ENCODE data around the gene SPATS2L.
A peak's percentile ranks its signal among the peaks of the same experiment; 100 is the strongest.

The SPATS2L gene

DNA sequence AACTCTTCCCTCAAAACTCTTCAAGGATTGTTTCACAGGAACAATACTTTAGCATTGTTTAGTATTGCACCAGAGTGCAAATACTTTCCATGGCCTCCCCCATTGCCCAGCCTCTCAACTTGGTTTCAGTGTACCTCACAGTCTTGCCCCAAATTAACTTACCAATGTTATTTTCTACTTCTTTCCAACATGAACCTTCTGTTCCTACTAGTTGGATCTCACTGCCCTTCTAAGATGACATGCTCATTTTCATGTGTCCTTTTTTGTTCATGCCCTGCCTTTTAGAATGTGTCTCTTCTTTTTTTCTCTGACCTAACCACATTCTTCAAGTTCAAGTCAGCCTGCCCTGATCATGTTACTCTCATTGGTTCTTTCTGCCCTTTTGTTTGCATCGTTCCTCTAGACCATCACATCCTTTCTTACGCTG is 4.1 kb downstream of the SPATS2L start:
- H3K23ac ChIP-seq (ENCODE audit: low read length) = no peak overlapping the region
- H2AK5ac ChIP-seq (ENCODE audit: low read length) = no peak overlapping the region
- H3K27ac ChIP-seq (ENCODE audit: low read depth, low read length) = peak overlapping the region; percentile 30
- H3K18ac ChIP-seq (ENCODE audit: low read length) = peak overlapping the region; percentile 0
- H3K4ac ChIP-seq (ENCODE audit: low read depth, low read length) = no peak overlapping the region
- peaks cover 88% of the 10 kb centered on the region for H3K79me2 ChIP-seq (ENCODE audit: control insufficient read depth, insufficient read depth, low read length)
- H3K79me1 ChIP-seq (ENCODE audit: low read length) = peaks cover 3% of the 10 kb centered on the region
- DNase-seq = peak; percentile 76
- no peak overlapping the region for H2BK120ac ChIP-seq (ENCODE audit: low read depth, low read length)
- peak overlapping the region; percentile 2 for H3K9ac ChIP-seq (ENCODE audit: low read length)
- no peaks in the 10 kb centered on the region for H3K27me3 ChIP-seq (ENCODE audit: insufficient read depth, low read length, poor library complexity)
- no peak overlapping the region for H2BK5ac ChIP-seq (ENCODE audit: low read length)
- no peak overlapping the region for H2BK15ac ChIP-seq (replicated peaks; ENCODE audit: low read depth)
- H3K36me3 ChIP-seq (ENCODE audit: control insufficient read depth, insufficient read depth, low read length) = no peaks in the 10 kb centered on the region
- peaks cover 25% of the 10 kb centered on the region for H3K4me1 ChIP-seq (ENCODE audit: control insufficient read depth, low read depth, low read length)
- peak overlapping the region; percentile 20 for H3K4me2 ChIP-seq (ENCODE audit: low read length)
- H4K5ac ChIP-seq (ENCODE audit: low read length) = no peak overlapping the region
- no CpG with 5 or more reads among the region's 2 CpGs for WGBS (ENCODE audit: extremely low coverage, insufficient coverage, low lambda C conversion rate)
- H3K56ac ChIP-seq (ENCODE audit: low read length) = peak overlapping the region; percentile 6
- no peak overlapping the region for H3K4me3 ChIP-seq (ENCODE audit: low read length)
- no peak overlapping the region for H4K8ac ChIP-seq (ENCODE audit: low read depth, low read length)

DNA sequence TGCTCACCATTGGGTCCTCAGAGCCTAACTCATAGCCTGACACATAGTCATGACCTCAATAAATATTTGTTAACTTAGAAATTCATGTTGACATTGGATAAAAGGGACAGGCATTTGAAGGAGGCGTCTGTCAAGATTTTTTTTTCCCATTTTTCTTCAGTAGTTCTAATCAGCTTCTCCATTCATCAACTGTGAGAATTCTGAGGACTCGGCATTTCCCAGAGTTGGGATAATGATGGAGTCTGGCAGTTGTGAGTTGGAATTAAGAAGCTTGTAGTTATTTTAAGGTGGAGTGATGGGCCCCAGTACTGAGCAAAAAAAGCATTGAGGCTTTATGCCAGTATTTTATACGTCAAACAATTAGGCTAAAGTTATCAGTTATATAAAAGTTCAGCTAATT is 4.6 kb downstream of the SPATS2L start:
- Histone ChIP-seq H3K56ac (ENCODE audit: low read length) (no peak overlapping the region), H3K4me2 (ENCODE audit: low read length) (no peak overlapping the region), H3K27me3 (ENCODE audit: insufficient read depth, low read length, poor library complexity) (no peaks in the 10 kb centered on the region), H3K23ac (ENCODE audit: low read length) (no peak overlapping the region), H3K36me3 (ENCODE audit: control insufficient read depth, insufficient read depth, low read length) (no peaks in the 10 kb centered on the region), H3K4me1 (ENCODE audit: control insufficient read depth, low read depth, low read length) (peaks cover 27% of the 10 kb centered on the region), H2BK15ac (replicated peaks; ENCODE audit: low read depth) (no peak overlapping the region), H3K4me3 (ENCODE audit: low read length) (no peak overlapping the region), H4K8ac (ENCODE audit: low read depth, low read length) (no peak overlapping the region), H2AK5ac (ENCODE audit: low read length) (no peak overlapping the region), H3K79me1 (ENCODE audit: low read length) (peaks cover 3% of the 10 kb centered on the region), H3K79me2 (ENCODE audit: control insufficient read depth, insufficient read depth, low read length) (peaks cover 93% of the 10 kb centered on the region), H3K18ac (ENCODE audit: low read length) (peak overlapping the region; percentile 0), H3K4ac (ENCODE audit: low read depth, low read length) (no peak overlapping the region), H3K27ac (ENCODE audit: low read depth, low read length) (no peak overlapping the region), H3K9ac (ENCODE audit: low read length) (peak overlapping the region; percentile 1), H2BK5ac (ENCODE audit: low read length) (no peak overlapping the region), H4K5ac (ENCODE audit: low read length) (no peak overlapping the region), H2BK120ac (ENCODE audit: low read depth, low read length) (no peak overlapping the region)
- no peak for DNase-seq
- WGBS (ENCODE audit: extremely low coverage, insufficient coverage, low lambda C conversion rate) = no CpG with 5 or more reads among the region's 3 CpGs

DNA sequence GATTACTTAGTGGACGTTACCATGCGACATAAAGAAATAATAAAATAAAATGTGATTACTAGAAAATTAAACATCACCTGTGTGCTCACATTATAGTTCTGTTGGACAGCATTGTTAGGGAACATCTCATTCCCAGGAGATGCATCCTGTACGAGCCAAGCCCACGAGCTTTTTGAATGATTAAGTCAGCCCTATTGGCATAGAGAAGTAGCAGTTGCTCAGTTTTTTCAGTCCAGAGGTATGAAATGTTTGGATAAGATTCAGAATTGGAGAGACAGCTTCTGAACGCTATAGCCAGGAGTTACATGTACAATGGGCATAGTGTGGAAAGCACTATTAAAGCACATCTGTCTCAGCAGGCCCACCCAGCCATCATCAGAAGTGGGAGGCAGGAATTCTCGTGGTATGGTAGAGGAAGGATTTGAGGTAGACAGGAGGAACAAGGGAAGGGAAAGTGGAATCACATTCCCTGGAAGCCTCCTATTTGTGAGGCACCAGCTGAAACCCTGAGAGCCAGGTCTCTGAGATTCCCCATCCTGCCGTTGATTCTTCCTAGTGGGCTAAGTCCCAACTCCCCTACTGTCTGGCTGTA is 8.6 kb downstream of the SPATS2L start:
- Histone ChIP-seq H3K79me1 (ENCODE audit: low read length) (peaks cover 3% of the 10 kb centered on the region), H2BK120ac (ENCODE audit: low read depth, low read length) (no peak overlapping the region), H2BK15ac (replicated peaks; ENCODE audit: low read depth) (no peak overlapping the region), H3K79me2 (ENCODE audit: control insufficient read depth, insufficient read depth, low read length) (peaks cover 97% of the 10 kb centered on the region), H3K9ac (ENCODE audit: low read length) (no peak overlapping the region), H3K18ac (ENCODE audit: low read length) (no peak overlapping the region), H3K23ac (ENCODE audit: low read length) (no peak overlapping the region), H3K4me3 (ENCODE audit: low read length) (no peak overlapping the region), H4K8ac (ENCODE audit: low read depth, low read length) (no peak overlapping the region), H3K56ac (ENCODE audit: low read length) (peak overlapping the region; percentile 8), H3K36me3 (ENCODE audit: control insufficient read depth, insufficient read depth, low read length) (no peaks in the 10 kb centered on the region), H2AK5ac (ENCODE audit: low read length) (no peak overlapping the region), H2BK5ac (ENCODE audit: low read length) (no peak overlapping the region), H3K4me1 (ENCODE audit: control insufficient read depth, low read depth, low read length) (peaks cover 37% of the 10 kb centered on the region), H3K27me3 (ENCODE audit: insufficient read depth, low read length, poor library complexity) (no peaks in the 10 kb centered on the region), H3K4me2 (ENCODE audit: low read length) (no peak overlapping the region), H3K27ac (ENCODE audit: low read depth, low read length) (no peak overlapping the region), H3K4ac (ENCODE audit: low read depth, low read length) (no peak overlapping the region), H4K5ac (ENCODE audit: low read length) (no peak overlapping the region)
- no peak for DNase-seq
- no CpG with 5 or more reads among the region's 7 CpGs for WGBS (ENCODE audit: extremely low coverage, insufficient coverage, low lambda C conversion rate)

DNA sequence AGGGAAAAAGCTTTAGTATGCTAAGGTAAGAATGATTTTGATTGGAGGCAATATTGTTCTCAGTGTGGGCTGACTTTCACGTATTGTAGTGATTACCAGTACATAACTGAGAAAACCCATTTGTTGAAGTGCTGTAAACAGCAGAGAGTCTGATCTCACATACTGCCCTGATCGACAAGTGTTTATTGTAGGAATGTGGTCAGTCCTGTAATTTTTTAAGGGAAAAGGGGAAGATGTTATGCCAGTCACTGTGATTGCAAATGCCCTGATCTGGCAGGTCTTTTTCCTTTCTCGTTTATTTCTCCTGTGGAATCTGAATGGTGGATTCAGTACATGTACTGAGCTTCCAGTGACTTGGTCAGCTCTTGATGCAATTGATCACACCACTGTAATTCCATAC is 11.5 kb downstream of the SPATS2L start:
- Histone ChIP-seq H3K27ac (ENCODE audit: low read depth, low read length) (peak overlapping the region; percentile 18), H3K4me3 (ENCODE audit: low read length) (no peak overlapping the region), H3K4ac (ENCODE audit: low read depth, low read length) (no peak overlapping the region), H2BK15ac (replicated peaks; ENCODE audit: low read depth) (no peak overlapping the region), H3K4me2 (ENCODE audit: low read length) (no peak overlapping the region), H3K79me1 (ENCODE audit: low read length) (peaks cover 3% of the 10 kb centered on the region), H3K27me3 (ENCODE audit: insufficient read depth, low read length, poor library complexity) (no peaks in the 10 kb centered on the region), H3K36me3 (ENCODE audit: control insufficient read depth, insufficient read depth, low read length) (no peaks in the 10 kb centered on the region), H3K56ac (ENCODE audit: low read length) (peak overlapping the region; percentile 53), H3K9ac (ENCODE audit: low read length) (peak overlapping the region; percentile 7), H2AK5ac (ENCODE audit: low read length) (no peak overlapping the region), H4K5ac (ENCODE audit: low read length) (no peak overlapping the region), H3K4me1 (ENCODE audit: control insufficient read depth, low read depth, low read length) (peaks cover 24% of the 10 kb centered on the region), H3K79me2 (ENCODE audit: control insufficient read depth, insufficient read depth, low read length) (peaks cover 87% of the 10 kb centered on the region), H2BK5ac (ENCODE audit: low read length) (no peak overlapping the region), H4K8ac (ENCODE audit: low read depth, low read length) (no peak overlapping the region), H3K23ac (ENCODE audit: low read length) (no peak overlapping the region), H2BK120ac (ENCODE audit: low read depth, low read length) (no peak overlapping the region), H3K18ac (ENCODE audit: low read length) (no peak overlapping the region)
- no CpG with 5 or more reads among the region's 3 CpGs for WGBS (ENCODE audit: extremely low coverage, insufficient coverage, low lambda C conversion rate)
- no peak for DNase-seq

DNA sequence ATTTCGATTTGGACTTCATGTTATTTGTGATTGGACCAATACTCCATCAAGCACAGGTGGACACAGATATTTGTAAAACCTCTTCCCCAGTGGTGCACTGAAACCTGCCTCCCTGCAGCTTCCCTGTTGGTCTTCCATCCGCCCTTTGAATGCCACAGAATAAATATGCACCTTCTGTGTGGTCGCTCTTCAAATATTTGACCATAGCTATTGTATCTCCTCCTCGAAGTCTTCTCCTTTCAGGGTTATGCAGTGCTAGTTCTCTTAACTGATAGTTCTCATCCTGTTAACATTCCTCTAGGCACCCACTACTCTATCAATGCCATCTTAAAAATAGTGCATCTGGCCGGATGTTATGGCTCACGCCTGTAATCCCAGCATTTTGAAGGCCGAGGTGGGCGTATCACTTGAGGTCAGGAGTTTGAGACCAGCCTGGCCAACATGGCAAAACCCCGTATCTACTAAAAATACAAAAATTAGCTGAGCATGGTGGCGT is 12.5 kb downstream of the SPATS2L start:
- Histone ChIP-seq H3K4me1 (ENCODE audit: control insufficient read depth, low read depth, low read length) (peaks cover 20% of the 10 kb centered on the region), H3K4me2 (ENCODE audit: low read length) (no peak overlapping the region), H3K9ac (ENCODE audit: low read length) (no peak overlapping the region), H3K4ac (ENCODE audit: low read depth, low read length) (no peak overlapping the region), H3K27me3 (ENCODE audit: insufficient read depth, low read length, poor library complexity) (no peaks in the 10 kb centered on the region), H3K79me1 (ENCODE audit: low read length) (peaks cover 3% of the 10 kb centered on the region), H2BK15ac (replicated peaks; ENCODE audit: low read depth) (no peak overlapping the region), H3K36me3 (ENCODE audit: control insufficient read depth, insufficient read depth, low read length) (no peaks in the 10 kb centered on the region), H3K18ac (ENCODE audit: low read length) (no peak overlapping the region), H2AK5ac (ENCODE audit: low read length) (no peak overlapping the region), H3K27ac (ENCODE audit: low read depth, low read length) (peak overlapping the region; percentile 11), H3K56ac (ENCODE audit: low read length) (no peak overlapping the region), H2BK120ac (ENCODE audit: low read depth, low read length) (no peak overlapping the region), H2BK5ac (ENCODE audit: low read length) (no peak overlapping the region), H3K4me3 (ENCODE audit: low read length) (no peak overlapping the region), H4K8ac (ENCODE audit: low read depth, low read length) (no peak overlapping the region), H3K23ac (ENCODE audit: low read length) (no peak overlapping the region), H4K5ac (ENCODE audit: low read length) (no peak overlapping the region), H3K79me2 (ENCODE audit: control insufficient read depth, insufficient read depth, low read length) (peaks cover 86% of the 10 kb centered on the region)
- DNase-seq = peak; percentile 68
- WGBS (ENCODE audit: extremely low coverage, insufficient coverage, low lambda C conversion rate) = no CpG with 5 or more reads among the region's 10 CpGs

All from mesendoderm (in vitro differentiated cells).